ENCODE measurements around the gene GIPC1.

Gene GIPC1

DNA sequence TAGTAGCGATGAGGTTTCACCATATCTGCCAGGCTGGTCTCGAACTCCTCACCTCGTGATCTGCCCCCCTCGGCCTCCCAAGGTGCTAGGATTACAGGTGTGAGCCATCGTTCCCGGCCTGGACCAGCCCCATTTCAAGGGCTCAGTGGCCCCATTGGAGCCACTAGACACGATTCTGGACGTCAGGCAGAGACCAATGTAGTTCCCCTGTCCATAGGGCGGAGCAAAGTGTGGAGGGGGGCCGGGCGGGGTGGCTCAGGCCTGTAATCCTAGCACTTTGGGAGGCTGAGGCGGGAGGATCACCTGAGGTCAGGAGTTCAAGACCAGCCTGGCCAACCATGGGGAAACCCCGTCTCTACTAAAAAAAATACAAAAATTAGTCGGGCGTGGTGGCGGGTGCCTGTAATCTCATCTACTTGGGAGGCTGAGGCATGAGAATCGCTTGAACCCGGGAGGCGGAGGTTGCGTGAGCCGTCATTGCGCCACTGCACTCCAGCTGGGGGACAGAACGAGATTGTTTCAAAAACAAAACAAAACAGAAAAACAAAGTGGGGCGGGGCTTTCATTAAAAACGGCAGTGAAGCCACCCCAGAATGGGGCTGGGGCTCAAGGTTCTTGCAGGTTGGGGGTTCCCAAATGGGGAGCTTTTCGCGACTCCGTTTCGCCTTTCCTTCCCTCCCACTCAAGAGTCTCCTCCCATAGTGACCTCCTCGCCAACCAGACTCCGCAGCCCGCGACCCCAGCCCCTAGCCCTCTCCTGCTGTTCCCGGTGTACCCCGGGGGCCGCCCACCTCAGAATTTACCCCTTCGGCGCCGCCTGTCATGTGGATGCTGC, 32.7 kb upstream of the GIPC1 start:
- H3K4me2 ChIP-seq (ENCODE audit: low read length) = peak overlapping the region; percentile 65
- H3K4me3 ChIP-seq (ENCODE audit: low read depth, low read length, poor library complexity, severe bottlenecking) = peak overlapping the region; percentile 66
- H3K79me2 ChIP-seq (ENCODE audit: insufficient read depth, low read length) = peaks cover 32% of the 10 kb centered on the region
- TF ChIP-seq EZH2 (IDR thresholded peaks at IDR 0.05; ENCODE audit: borderline replicate concordance, low read length) = no peak
- TF ChIP-seq, protein P1, sequence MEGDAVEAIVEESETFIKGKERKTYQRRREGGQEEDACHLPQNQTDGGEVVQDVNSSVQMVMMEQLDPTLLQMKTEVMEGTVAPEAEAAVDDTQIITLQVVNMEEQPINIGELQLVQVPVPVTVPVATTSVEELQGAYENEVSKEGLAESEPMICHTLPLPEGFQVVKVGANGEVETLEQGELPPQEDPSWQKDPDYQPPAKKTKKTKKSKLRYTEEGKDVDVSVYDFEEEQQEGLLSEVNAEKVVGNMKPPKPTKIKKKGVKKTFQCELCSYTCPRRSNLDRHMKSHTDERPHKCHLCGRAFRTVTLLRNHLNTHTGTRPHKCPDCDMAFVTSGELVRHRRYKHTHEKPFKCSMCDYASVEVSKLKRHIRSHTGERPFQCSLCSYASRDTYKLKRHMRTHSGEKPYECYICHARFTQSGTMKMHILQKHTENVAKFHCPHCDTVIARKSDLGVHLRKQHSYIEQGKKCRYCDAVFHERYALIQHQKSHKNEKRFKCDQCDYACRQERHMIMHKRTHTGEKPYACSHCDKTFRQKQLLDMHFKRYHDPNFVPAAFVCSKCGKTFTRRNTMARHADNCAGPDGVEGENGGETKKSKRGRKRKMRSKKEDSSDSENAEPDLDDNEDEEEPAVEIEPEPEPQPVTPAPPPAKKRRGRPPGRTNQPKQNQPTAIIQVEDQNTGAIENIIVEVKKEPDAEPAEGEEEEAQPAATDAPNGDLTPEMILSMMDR (IDR thresholded peaks at IDR 0.05; ENCODE audit: low read length) = no peak
- H3K27me3 ChIP-seq (ENCODE audit: insufficient read depth, low read length) = no peaks in the 10 kb centered on the region
- peak overlapping the region; percentile 59 for H3K9ac ChIP-seq (ENCODE audit: low read length)
- H3K27ac ChIP-seq (ENCODE audit: low read depth, low read length, poor library complexity, severe bottlenecking) = peak overlapping the region; percentile 56
- no peaks in the 10 kb centered on the region for H4K20me1 ChIP-seq (ENCODE audit: insufficient read depth, low read length)
- peaks cover 42% of the 10 kb centered on the region for H3K4me1 ChIP-seq (ENCODE audit: insufficient read depth, low read length, severe bottlenecking)
- no peaks in the 10 kb centered on the region; the same call in 1 of the 2 replicates for H3K36me3 ChIP-seq (ENCODE audit: insufficient read depth, low read length)
- H3F3A ChIP-seq (ENCODE audit: insufficient read depth, low read length) = 0 out of 2 replicates have a peak, but pooled peaks cover 5% of the 10 kb centered on the region
- H3K9me3 ChIP-seq (ENCODE audit: low read length) = no peaks in the 10 kb centered on the region
- H2AFZ ChIP-seq (ENCODE audit: low read length) = no peak overlapping the region; the same call in 1 of the 2 replicates
- no peaks in the 10 kb centered on the region for H3K9me2 ChIP-seq (ENCODE audit: low read depth, low read length)

DNA sequence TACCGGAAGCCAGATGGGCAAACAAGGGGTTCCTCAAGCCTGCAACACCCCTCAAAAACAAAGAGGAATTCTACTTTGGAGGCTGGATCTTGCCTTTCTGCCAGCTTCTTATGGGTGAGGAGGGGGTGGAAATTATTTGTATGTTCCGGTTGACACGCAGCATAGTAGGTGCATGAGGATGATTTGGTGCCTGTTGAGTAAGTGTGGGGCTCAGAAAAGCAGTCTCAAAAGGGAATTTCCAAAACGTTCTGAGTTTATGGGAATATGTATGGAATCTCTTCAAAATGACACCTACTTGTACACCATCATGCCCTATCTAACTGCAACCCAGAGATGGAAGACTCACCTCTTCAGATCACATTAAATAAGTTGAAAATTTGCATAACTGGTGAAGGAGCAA, 30.5 kb upstream of the GIPC1 start:
- peaks cover 52% of the 10 kb centered on the region for H3K4me1 ChIP-seq (ENCODE audit: insufficient read depth, low read length, severe bottlenecking)
- no peaks in the 10 kb centered on the region for H3K36me3 ChIP-seq (ENCODE audit: insufficient read depth, low read length)

DNA sequence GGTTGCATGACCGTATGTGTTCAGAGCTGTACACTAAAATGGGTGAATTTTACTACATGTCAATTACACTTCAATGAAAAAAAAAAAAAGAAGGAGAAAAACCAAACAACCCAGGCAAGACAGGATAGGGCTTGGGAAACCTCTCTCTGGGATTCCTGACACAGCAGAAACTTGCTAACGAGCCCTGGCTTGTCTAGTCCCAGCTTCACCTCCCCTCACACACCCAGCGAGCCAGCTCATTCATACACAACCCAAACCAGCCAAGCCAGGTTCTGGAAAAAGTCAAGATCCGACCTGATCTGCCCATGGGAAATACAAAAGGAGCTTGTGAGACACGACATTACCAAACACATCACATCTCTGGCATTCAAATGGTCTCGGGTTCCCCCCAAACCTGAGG, 29.8 kb upstream of the GIPC1 start:
- no peaks in the 10 kb centered on the region for H3K9me3 ChIP-seq (ENCODE audit: low read length)
- H3K4me3 ChIP-seq (ENCODE audit: low read depth, low read length, poor library complexity, severe bottlenecking) = no peak overlapping the region
- no peaks in the 10 kb centered on the region for H4K20me1 ChIP-seq (ENCODE audit: insufficient read depth, low read length)
- H3K27me3 ChIP-seq (ENCODE audit: insufficient read depth, low read length) = no peaks in the 10 kb centered on the region
- peak overlapping the region; percentile 56 for H3K27ac ChIP-seq (ENCODE audit: low read depth, low read length, poor library complexity, severe bottlenecking)
- TF ChIP-seq EZH2 (IDR thresholded peaks at IDR 0.05; ENCODE audit: borderline replicate concordance, low read length) = no peak
- TF ChIP-seq, protein P1 (IDR thresholded peaks at IDR 0.05; ENCODE audit: low read length) = no peak
- peaks cover 9% of the 10 kb centered on the region for H3K79me2 ChIP-seq (ENCODE audit: insufficient read depth, low read length)
- H3F3A ChIP-seq (ENCODE audit: insufficient read depth, low read length) = peaks cover 5% of the 10 kb centered on the region; the same call in 1 of the 2 replicates
- no peaks in the 10 kb centered on the region for H3K36me3 ChIP-seq (ENCODE audit: insufficient read depth, low read length)
- H3K4me1 ChIP-seq (ENCODE audit: insufficient read depth, low read length, severe bottlenecking) = peaks cover 45% of the 10 kb centered on the region
- H3K9me2 ChIP-seq (ENCODE audit: low read depth, low read length) = no peaks in the 10 kb centered on the region
- H3K9ac ChIP-seq (ENCODE audit: low read length) = no peak overlapping the region
- no peak overlapping the region for H3K4me2 ChIP-seq (ENCODE audit: low read length)
- no peak overlapping the region for H2AFZ ChIP-seq (ENCODE audit: low read length)

More for the DNA sequence above, 30.5 kb upstream of the GIPC1 start:
- Histone ChIP-seq H3K27me3 (ENCODE audit: insufficient read depth, low read length) (no peaks in the 10 kb centered on the region), H3K27ac (ENCODE audit: low read depth, low read length, poor library complexity, severe bottlenecking) (peak overlapping the region; percentile 56), H3K4me3 (ENCODE audit: low read depth, low read length, poor library complexity, severe bottlenecking) (no peak overlapping the region), H4K20me1 (ENCODE audit: insufficient read depth, low read length) (no peaks in the 10 kb centered on the region), H3F3A (ENCODE audit: insufficient read depth, low read length) (0 out of 2 replicates have a peak, but pooled peaks cover 5% of the 10 kb centered on the region), H3K4me2 (ENCODE audit: low read length) (no peak overlapping the region), H3K9me3 (ENCODE audit: low read length) (no peaks in the 10 kb centered on the region), H3K79me2 (ENCODE audit: insufficient read depth, low read length) (peaks cover 16% of the 10 kb centered on the region), H2AFZ (ENCODE audit: low read length) (no peak overlapping the region), H3K9me2 (ENCODE audit: low read depth, low read length) (no peaks in the 10 kb centered on the region), H3K9ac (ENCODE audit: low read length) (no peak overlapping the region)
- TF ChIP-seq, protein P1 (IDR thresholded peaks at IDR 0.05; ENCODE audit: low read length) = no peak
- no peak for TF ChIP-seq EZH2 (IDR thresholded peaks at IDR 0.05; ENCODE audit: borderline replicate concordance, low read length)

All from OCI-LY1 (cell line).